ENCODE results near the gene RTEL1. TPM values are rescaled to one million over a fixed set of nuclear protein-coding genes. Genes with fewer than 3 reads are reported as not detected.
A peak's percentile ranks its signal among the peaks of the same experiment; 100 is the strongest.

The RTEL1 gene
- total and polyA plus RNA-seq, 7 donors, result 3.6 to 44.3 (median 22.4) TPM

- peak; percentile 63 for DNase-seq
- WGBS, 2 donors, result 92% methylated on average over 25 of the region's 25 CpGs
- intact Hi-C loops (cut with DNase I), result no loop called here
- H3K4me1 ChIP-seq, result peaks cover 0 to 23% (median 20%) of the 10 kb centered on the region in 4 donors
- TF ChIP-seq CTCF (IDR thresholded peaks at IDR 0.05) (no peak), POLR2A (IDR thresholded peaks at IDR 0.05) (no peak), EP300 (IDR thresholded peaks at IDR 0.05) (no peak), POLR2AphosphoS5 (IDR thresholded peaks at IDR 0.05) (no peak)
- peaks cover 0 to 10% (median 0%) of the 10 kb centered on the region in 3 donors for H3K27me3 ChIP-seq
- no peak overlapping the region for H3K4me3 ChIP-seq
- H3K27ac ChIP-seq, result no peak overlapping the region
- H3K9me3 ChIP-seq, result no peaks in the 10 kb centered on the region
- peaks cover 7 to 35% (median 20%) of the 10 kb centered on the region in 4 donors for H3K36me3 ChIP-seq
Observed at GRCh38 chr20:63734111-63734945, 76.2 kb downstream of the RTEL1 start.

GRCh38 chr20:63734946-63735858 lies 77.1 kb downstream of the RTEL1 start:
- Histone ChIP-seq H3K36me3 (peaks cover 7 to 35% (median 19%) of the 10 kb centered on the region in 4 donors), H3K4me1 (peaks cover 0 to 24% (median 20%) of the 10 kb centered on the region in 4 donors), H3K27me3 (peaks cover 0 to 10% (median 0%) of the 10 kb centered on the region in 3 donors), H3K4me3 (no peak overlapping the region), H3K27ac (no peak overlapping the region), H3K9me3 (no peaks in the 10 kb centered on the region)
- intact Hi-C loops (cut with DNase I), result no loop called here
- peak; percentile 63 for DNase-seq
- TF ChIP-seq EP300 (IDR thresholded peaks at IDR 0.05), result no peak
- no peak for TF ChIP-seq POLR2AphosphoS5 (IDR thresholded peaks at IDR 0.05)
- no peak for TF ChIP-seq POLR2A (IDR thresholded peaks at IDR 0.05)
- no peak for TF ChIP-seq CTCF (IDR thresholded peaks at IDR 0.05)
- 91 to 92% methylated on average over 48 of the region's 48 CpGs for WGBS, 2 donors

- no peaks in the 10 kb centered on the region for H3K9me3 ChIP-seq
- WGBS, 2 donors, result 30 to 43% methylated on average over 31 of the region's 31 CpGs
- peak within 1 kb of the TSS in 3 of 4 donors; percentile 21 to 66 (median 35) for H3K4me3 ChIP-seq
- intact Hi-C loops (cut with DNase I), result no loop called here
- H3K4me1 ChIP-seq, result peaks cover 0 to 33% (median 22%) of the 10 kb centered on the region in 4 donors
- peaks cover 7 to 35% (median 18%) of the 10 kb centered on the region in 4 donors for H3K36me3 ChIP-seq
- TF ChIP-seq EP300 (IDR thresholded peaks at IDR 0.05) (no peak), POLR2A (IDR thresholded peaks at IDR 0.05) (no peak), CTCF (IDR thresholded peaks at IDR 0.05) (no peak), POLR2AphosphoS5 (IDR thresholded peaks at IDR 0.05) (no peak)
- no peak within 1 kb of the TSS for H3K27ac ChIP-seq
- H3K27me3 ChIP-seq, result peaks cover 0 to 10% (median 0%) of the 10 kb centered on the region in 3 donors
- peak; percentile 67 for DNase-seq
Observed at GRCh38 chr20:63735859-63736718, 78.0 kb downstream of the RTEL1 start, which contains the start of gene LIME1. Gene LIME1, plus strand, starts transcription at chr20:63736664. Its CDS starts 886 bp downstream, at chr20:63737550.
